HCT116 (cell line): Measurements from ENCODE around the gene DNAH7. TPM values are rescaled to one million over a fixed set of nuclear protein-coding genes. Genes with fewer than 3 reads are reported as not detected.

Experiments used
- ATAC-seq: fragments of 200-7000 bp; cut with Tn5 transposase; 2 replicates; pipeline ENCODE4 v1.9.1; 2020; ENCODE audit warnings: mild to moderate bottlenecking, moderate library complexity
- BruUV-seq: library from RNA; stranded (reverse); fragments of 400-500 nt; replicated peaks from 2 replicates; lab custom pipeline; 2021; lab: Mats Ljungman, UMichigan
- CTCF ChIA-PET: fragments of 300-600 bp; sonication (Branson Sonifier 250); formaldehyde crosslinking; loops from one replicate; lab custom pipeline; 2021; ENCODE audit warnings: antibody characterized with exemption; lab: Charles Lee
- POLR2A ChIA-PET: fragments of 300-600, 350-600 bp; sonication (Branson Sonifier 250); formaldehyde crosslinking; loops from one replicate; lab custom pipeline; 2021; ENCODE audit warnings: antibody characterized with exemption; lab: Charles Lee
- RAD21 ChIA-PET, 2 experiments: fragments of 300-600 bp; sonication (Branson Sonifier 250); formaldehyde crosslinking; loops; one replicate each; lab custom pipeline; 2023; ENCODE audit warnings: low total read pairs in 2 of 2; ENCODE audit not compliant: uncharacterized antibody in 2 of 2, unreplicated experiment in 2 of 2, low non-redundant PET in 1 of 2; lab: Charles Lee
- DNase-seq: peaks from one replicate; pipeline ENCODE4 v3.0.0-alpha.2; 2010; ENCODE audit warnings: low read depth, low spot score
- H2AFZ ChIP-seq: fragments of 200-600 bp; shearing (Covaris generic), sonication (generic); 2 replicates; pipeline ENCODE4 v1.6.1; 2017; ENCODE audit warnings: low read depth, mixed run types, mixed read lengths, antibody characterized with exemption, low read length; ENCODE audit not compliant: poor library complexity, severe bottlenecking
- H3K27ac ChIP-seq: 2 replicates; pipeline ENCODE4 v1.5.1; 2012; ENCODE audit warnings: low read depth, low read length
- H3K27me3 ChIP-seq: fragments of 200-600 bp; sonication (generic); 2 replicates; pipeline ENCODE4 v1.6.1; 2016; ENCODE audit warnings: mixed run types, low read length, mixed read lengths; ENCODE audit not compliant: insufficient read depth
- H3K36me3 ChIP-seq, 2 experiments: fragments of 200-500 bp in 1 of 2; fragments of 200-600 bp in 1 of 2; sonication (Bioruptor generic) in 1 of 2; sonication (generic) in 1 of 2; 2 replicates each; pipeline versions ENCODE4 v1.5.1 to v1.6.1; 2014 to 2016; ENCODE audit warnings: low read length in 2 of 2, inconsistent platforms in 1 of 2, mixed read lengths in 1 of 2, mixed run types in 1 of 2; ENCODE audit not compliant: insufficient read depth in 2 of 2, control insufficient read depth in 1 of 2
- H3K4me1 ChIP-seq, 2 experiments: fragments of 200-600 bp in 1 of 2; sonication (generic) in 1 of 2; 2 replicates each; pipeline versions ENCODE4 v1.5.1 to v1.6.1; 2012 to 2017; ENCODE audit warnings: low read length in 2 of 2, inconsistent platforms in 1 of 2, mild to moderate bottlenecking in 1 of 2, mixed read lengths in 1 of 2, mixed run types in 1 of 2, moderate library complexity in 1 of 2; ENCODE audit not compliant: insufficient read depth in 2 of 2, control insufficient read depth in 1 of 2
- H3K4me2 ChIP-seq: fragments of 200-600 bp; sonication (generic); 2 replicates; pipeline ENCODE4 v1.6.1; 2017; ENCODE audit warnings: mixed run types, low read length, mixed read lengths
- H3K4me3 ChIP-seq, 2 experiments: fragments of 200-600 bp in 1 of 2; sonication (generic) in 1 of 2; replicated peaks in 1 of 2; 2 replicates each; pipeline ENCODE4 v1.5.1; 2011 to 2016; ENCODE audit warnings: low read length in 2 of 2, control low read depth in 1 of 2, low read depth in 1 of 2, mild to moderate bottlenecking in 1 of 2, mixed read lengths in 1 of 2, mixed run types in 1 of 2
- H3K79me2 ChIP-seq: fragments of 200-600 bp; sonication (generic); 2 replicates; pipeline ENCODE4 v1.6.1; 2017; ENCODE audit warnings: mild to moderate bottlenecking, mixed run types, low read length, moderate library complexity, mixed read lengths; ENCODE audit not compliant: insufficient read depth
- H3K9ac ChIP-seq: fragments of 200-600 bp; sonication (generic); 2 replicates; pipeline ENCODE4 v1.6.1; 2016; ENCODE audit warnings: low read length, mixed read lengths
- H3K9me2 ChIP-seq: fragments of 200-600 bp; sonication (generic), shearing (Covaris generic); 2 replicates; pipeline ENCODE4 v1.6.1; 2017; ENCODE audit warnings: mixed run types, mild to moderate bottlenecking, moderate library complexity; ENCODE audit not compliant: insufficient read depth
- H3K9me3 ChIP-seq, 2 experiments: fragments of 200-500 bp in 1 of 2; fragments of 200-600 bp in 1 of 2; sonication (Bioruptor generic) in 1 of 2; sonication (generic) in 1 of 2; 2 replicates each; pipeline ENCODE4 v1.6.1; 2014 to 2017; ENCODE audit warnings: low read length in 2 of 2, mixed read lengths in 2 of 2, inconsistent platforms in 1 of 2, low read depth in 1 of 2, mild to moderate bottlenecking in 1 of 2, mixed run types in 1 of 2, moderate library complexity in 1 of 2; ENCODE audit not compliant: control insufficient read depth in 1 of 2, insufficient read depth in 1 of 2
- H4K20me1 ChIP-seq: fragments of 200-600 bp; sonication (generic), shearing (Covaris generic); 2 replicates; pipeline ENCODE4 v1.6.1; 2017; ENCODE audit warnings: mixed run types, mild to moderate bottlenecking, moderate library complexity; ENCODE audit not compliant: insufficient read depth
- ATF3 ChIP-seq: IDR thresholded peaks from 2 replicates; pipeline ENCODE4 v1.6.1; 2012
- CBX3 ChIP-seq: IDR thresholded peaks from 2 replicates; pipeline ENCODE4 v1.6.1; 2012; ENCODE audit warnings: low read depth
- EGR1 ChIP-seq: IDR thresholded peaks from 2 replicates; pipeline ENCODE4 v1.6.1; 2012; ENCODE audit warnings: low read depth
- EZH2 ChIP-seq: fragments of 200-600 bp; sonication (generic); IDR thresholded peaks from 2 replicates; pipeline ENCODE4 v1.6.1; 2017; ENCODE audit warnings: antibody characterized with exemption, mixed run types
- FOSL1 ChIP-seq: IDR thresholded peaks from 2 replicates; pipeline ENCODE4 v1.6.1; 2012; ENCODE audit warnings: low read depth
- JUND ChIP-seq: IDR thresholded peaks from 2 replicates; pipeline ENCODE4 v1.6.1; 2012
- POLR2A ChIP-seq: IDR thresholded peaks from 2 replicates; pipeline ENCODE4 v1.7.0; 2011; ENCODE audit warnings: borderline replicate concordance; ENCODE audit not compliant: insufficient read depth, insufficient read length; ENCODE audit errors: extremely low read depth
- RAD21 ChIP-seq: IDR thresholded peaks from 2 replicates; pipeline ENCODE4 v1.6.1; 2012; ENCODE audit warnings: low read depth, mild to moderate bottlenecking
- SRF ChIP-seq: IDR thresholded peaks from 2 replicates; pipeline ENCODE4 v1.6.1; 2012; ENCODE audit warnings: low read depth
- YY1 ChIP-seq: IDR thresholded peaks from 2 replicates; pipeline ENCODE4 v1.6.1; 2011; ENCODE audit warnings: low read length, low read depth, moderate library complexity, mild to moderate bottlenecking; ENCODE audit not compliant: insufficient replicate concordance; ENCODE audit errors: extremely low read depth
- ZFX ChIP-seq: fragments of 450-650 bp; IDR thresholded peaks from 2 replicates; pipeline ENCODE4 v1.6.1; 2017
- ZNF274 ChIP-seq: fragments of 200-500 bp; sonication (Bioruptor generic); IDR thresholded peaks from 2 replicates; pipeline ENCODE4 v1.6.1; 2014; ENCODE audit warnings: mild to moderate bottlenecking, low read depth, low read length, inconsistent platforms
- intact Hi-C: fragments of 100-400 bp; cut with micrococcal nuclease; formaldehyde crosslinking; loops from 2 replicates; pipeline ENCODE4 v1.10.0; 2022
- total RNA-seq: library from RNA; stranded (reverse); gene quantifications from one replicate; pipeline ENCODE4 v1.2.1, GENCODE V29; 2021; ENCODE audit not compliant: unreplicated experiment

DNAH7 gene
- total RNA-seq, 1 experiment from 2014 or later: not detected

- CTCF ChIA-PET: no interaction called here
- intact Hi-C loops: no loop called here
- no peak for DNase-seq
Observed at GRCh38 chr2:196105951-196106350, 37.3 kb upstream of the DNAH7 start.

GRCh38 chr2:196104066-196104465 lies 35.4 kb upstream of the DNAH7 start:
- Histone ChIP-seq H3K4me1 (no peaks in the 10 kb centered on the region), H3K4me3 (no peak overlapping the region), H3K4me2 (no peak overlapping the region), H2AFZ (no peak overlapping the region), H4K20me1 (no peaks in the 10 kb centered on the region), H3K9me3 (no peaks in the 10 kb centered on the region), H3K36me3 (no peaks in the 10 kb centered on the region), H3K27ac (no peak overlapping the region), H3K79me2 (no peaks in the 10 kb centered on the region), H3K9me2 (no peaks in the 10 kb centered on the region), H3K27me3 (no peaks in the 10 kb centered on the region), H3K9ac (no peak overlapping the region)
- no TSS peak for BruUV-seq
- CTCF ChIA-PET: no interaction called here
- DNase-seq (no peak), ATAC-seq (no peak)
- intact Hi-C loops: no loop called here
- RAD21 ChIA-PET: no interaction called here
- no peak for TF ChIP-seq EGR1
- POLR2A ChIA-PET: no interaction called here

More at GRCh38 chr2:196105951-196106350, 37.3 kb upstream of the DNAH7 start:
- TF ChIP-seq RAD21 (no peak), EZH2 (no peak)
- RAD21 ChIA-PET: no interaction called here
- POLR2A ChIA-PET: no interaction called here
- no peak overlapping the region for H3K27ac ChIP-seq
- H3K36me3 ChIP-seq: no peaks in the 10 kb centered on the region
- no peak overlapping the region for H3K4me3 ChIP-seq
- H3K9me3 ChIP-seq: no peaks in the 10 kb centered on the region
- H3K27me3 ChIP-seq: no peaks in the 10 kb centered on the region
- no peaks in the 10 kb centered on the region for H3K4me1 ChIP-seq
- no peak overlapping the region for H2AFZ ChIP-seq
- H3K9ac ChIP-seq: no peak overlapping the region
- no peaks in the 10 kb centered on the region for H3K79me2 ChIP-seq
- no TSS peak for BruUV-seq
- H3K9me2 ChIP-seq: no peaks in the 10 kb centered on the region
- H4K20me1 ChIP-seq: no peaks in the 10 kb centered on the region
- H3K4me2 ChIP-seq: no peak overlapping the region
- no peak for ATAC-seq

GRCh38 chr2:196103626-196104025 lies 35.0 kb upstream of the DNAH7 start:
- Histone ChIP-seq H3K9ac (no peak overlapping the region), H3K9me3 (no peaks in the 10 kb centered on the region), H3K27ac (no peak overlapping the region), H3K4me2 (no peak overlapping the region), H3K9me2 (no peaks in the 10 kb centered on the region), H3K4me1 (no peaks in the 10 kb centered on the region), H2AFZ (no peak overlapping the region), H3K36me3 (no peaks in the 10 kb centered on the region), H3K79me2 (no peaks in the 10 kb centered on the region), H3K27me3 (no peaks in the 10 kb centered on the region), H4K20me1 (no peaks in the 10 kb centered on the region), H3K4me3 (no peak overlapping the region)
- ChIA-PET POLR2A (no interaction called here), RAD21 (no interaction called here), CTCF (no interaction called here)
- intact Hi-C loops: no loop called here
- no peak for TF ChIP-seq POLR2A
- no peak for TF ChIP-seq YY1
- no peak for TF ChIP-seq JUND
- no peak for TF ChIP-seq EGR1
- TF ChIP-seq ZFX: no peak
- TF ChIP-seq ATF3: no peak
- TF ChIP-seq ZNF274: no peak
- TF ChIP-seq FOSL1: no peak
- TF ChIP-seq CBX3: no peak
- TF ChIP-seq SRF: no peak
- TF ChIP-seq EZH2: no peak
- BruUV-seq: no TSS peak
- ATAC-seq (no peak), DNase-seq (no peak)
